NCI-H226 (cell line): Measurements from ENCODE around the gene LPCAT4.

Source experiments
- DNase-seq: peaks from one replicate; pipeline ENCODE4 v3.0.0-alpha.2; 2015

Gene LPCAT4

DNA sequence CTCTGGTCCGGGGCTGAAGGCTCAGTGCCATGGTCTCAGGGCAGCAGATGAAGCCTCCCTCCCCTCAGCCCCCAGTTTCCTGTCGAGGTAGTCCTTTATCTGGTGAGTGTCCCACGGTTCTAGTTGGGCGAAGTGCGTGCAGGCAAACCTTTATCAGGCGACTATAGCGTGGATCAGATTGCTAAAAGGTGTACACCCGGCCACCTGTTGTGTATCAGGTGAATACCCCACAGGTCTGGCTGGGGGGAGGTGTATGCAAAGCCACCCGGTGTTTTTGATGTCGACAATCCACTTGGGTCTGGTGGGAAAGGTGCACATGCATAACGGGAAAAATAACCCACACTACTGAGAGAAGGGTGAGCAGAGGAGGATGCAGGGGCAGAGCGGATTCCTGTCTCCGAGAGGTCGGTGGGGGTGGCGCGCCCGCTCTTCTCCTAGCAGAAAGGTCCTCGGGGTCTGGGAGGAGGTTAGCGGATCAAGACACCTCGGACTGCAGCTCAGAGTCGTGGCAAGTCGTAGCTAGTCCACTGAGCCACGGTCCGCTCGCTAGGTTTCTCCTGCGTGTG is 29.9 kb downstream of the LPCAT4 start:
- no peak for DNase-seq

DNA sequence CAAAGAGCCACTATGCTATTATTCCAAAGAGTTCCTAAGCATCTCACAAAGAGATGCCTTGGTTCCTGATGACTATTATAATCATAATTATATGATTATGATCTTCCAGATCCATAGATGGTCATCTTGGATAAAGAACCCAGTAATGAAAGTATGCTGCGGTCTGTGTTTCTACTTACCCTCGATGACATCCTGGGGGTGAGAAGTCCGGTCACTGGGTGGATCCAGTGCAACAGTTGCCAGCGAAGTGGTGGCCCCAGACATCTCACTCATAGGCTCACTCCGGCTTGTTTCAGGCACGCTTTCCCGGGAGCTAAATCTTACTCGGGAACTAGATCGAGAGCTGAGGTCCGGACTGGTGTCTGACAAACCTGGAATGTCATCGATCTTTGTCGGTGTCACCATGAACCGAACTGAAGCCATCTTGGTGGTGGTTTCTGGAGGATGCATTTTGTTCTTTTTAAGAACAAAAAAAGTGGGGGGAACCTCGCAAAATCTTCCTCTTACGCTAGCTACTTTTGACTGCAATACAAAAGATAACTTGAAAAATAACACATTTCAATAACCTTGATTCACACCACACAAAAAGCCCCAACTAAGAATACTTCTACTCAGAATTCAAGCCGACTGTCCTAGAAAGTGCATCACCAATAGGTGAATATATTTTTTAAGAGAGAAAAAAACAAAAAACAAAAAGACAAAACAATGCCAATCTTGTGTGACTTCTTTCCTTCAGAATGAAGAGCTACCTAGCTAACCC is 30.6 kb downstream of the LPCAT4 start:
- DNase-seq, result no peak

DNA sequence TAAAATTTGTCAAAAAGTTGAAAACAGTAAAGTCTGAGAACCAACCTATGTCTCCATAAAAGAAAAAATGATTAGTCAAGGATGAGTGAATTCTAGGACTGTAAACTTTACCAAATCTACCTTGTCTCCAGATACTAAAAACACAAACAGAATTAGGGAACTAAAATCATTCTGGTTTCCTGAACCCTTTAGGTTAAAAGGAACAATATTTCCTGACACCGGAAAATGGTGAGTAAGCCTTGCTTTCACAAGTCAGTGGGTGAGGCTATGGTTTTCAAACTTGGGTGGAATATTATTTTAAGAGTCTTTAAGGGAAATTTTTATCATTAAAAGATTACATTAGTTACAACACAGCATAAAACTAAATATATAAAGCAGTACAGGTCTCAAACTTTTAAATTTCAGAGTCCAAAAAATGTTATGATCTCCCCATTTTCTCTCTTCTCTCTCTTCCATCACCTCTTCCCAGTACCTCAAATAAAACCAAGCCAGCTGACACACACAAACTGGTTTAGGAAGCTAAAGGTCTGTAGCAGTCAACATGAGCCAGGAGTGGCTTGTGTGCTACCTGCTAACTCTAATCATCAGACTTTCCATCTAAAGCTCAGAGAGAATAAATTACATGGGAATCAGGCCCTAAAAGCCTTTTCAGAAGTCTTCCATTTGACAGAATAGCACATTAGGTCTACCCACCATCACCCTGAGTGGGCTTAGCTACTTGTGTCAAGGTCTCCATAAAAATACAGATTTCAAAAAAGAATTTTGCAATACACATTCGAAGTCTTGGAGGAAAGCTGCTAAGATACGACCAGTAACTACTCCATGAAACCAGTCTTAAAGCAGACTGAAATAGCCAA is 31.6 kb downstream of the LPCAT4 start:
- DNase-seq, result no peak

DNA sequence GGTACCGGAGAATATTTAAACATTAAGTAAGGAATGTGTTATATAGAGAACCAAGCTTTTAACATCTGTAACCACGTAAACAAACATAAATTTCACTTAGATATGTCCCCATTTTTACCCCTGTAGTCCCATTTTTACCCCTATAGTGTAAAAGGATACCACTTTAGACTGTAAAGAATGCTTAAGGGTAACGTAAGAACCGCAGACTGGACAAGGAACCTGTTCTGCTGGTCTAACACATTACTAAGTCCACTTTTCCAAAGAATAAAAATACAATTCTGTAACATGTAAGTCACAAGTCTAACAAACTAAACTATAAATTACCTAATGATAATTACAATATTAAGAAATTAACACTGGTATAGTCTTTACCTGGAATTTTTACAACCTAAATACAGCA is 32.3 kb downstream of the LPCAT4 start:
- no peak for DNase-seq

DNA sequence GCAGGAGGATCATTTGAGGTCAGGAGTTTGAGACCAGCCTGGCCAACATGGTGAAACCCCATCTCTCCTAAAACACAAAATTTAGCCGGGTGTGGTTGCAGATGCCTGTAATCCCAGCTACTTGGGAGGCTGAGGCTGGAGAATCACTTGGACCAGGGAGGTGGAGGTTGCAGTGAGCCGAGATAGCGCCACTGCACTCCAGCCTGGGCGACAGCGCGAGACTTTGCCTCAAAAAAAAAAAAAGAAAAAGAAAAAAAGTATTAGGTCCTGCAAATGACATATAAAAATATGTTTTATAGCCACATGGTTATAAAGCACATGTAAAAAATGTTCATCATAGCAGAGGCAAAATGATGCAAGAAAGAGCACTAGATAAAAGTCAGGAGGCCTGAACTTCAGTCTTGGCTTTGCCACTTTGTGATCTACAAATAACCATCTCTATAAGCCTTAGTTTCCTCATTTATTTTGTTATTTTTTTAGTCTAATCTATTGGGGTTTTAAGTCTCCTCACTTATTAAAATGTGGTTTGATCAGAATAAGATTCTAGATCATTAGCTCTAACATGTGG is 34.4 kb downstream of the LPCAT4 start:
- no peak for DNase-seq

DNA sequence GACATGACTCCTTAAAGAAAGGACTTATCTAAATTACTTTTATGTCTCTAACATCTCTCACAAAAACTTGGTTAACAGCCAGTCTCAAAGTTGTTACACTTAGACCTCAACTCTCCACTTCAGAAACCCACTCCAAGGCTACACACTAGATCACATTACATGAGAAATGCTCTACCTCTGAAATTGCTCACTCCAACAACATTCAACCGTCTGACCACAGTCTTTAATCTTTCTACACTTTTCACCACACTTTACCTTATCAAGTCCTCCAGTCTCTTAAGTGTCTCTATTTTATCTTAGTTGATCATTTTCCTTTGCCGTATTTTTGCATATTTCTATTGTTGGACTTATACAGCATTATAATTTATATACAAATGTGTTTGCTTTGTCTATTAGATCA is 35.2 kb downstream of the LPCAT4 start:
- DNase-seq, result no peak

DNA sequence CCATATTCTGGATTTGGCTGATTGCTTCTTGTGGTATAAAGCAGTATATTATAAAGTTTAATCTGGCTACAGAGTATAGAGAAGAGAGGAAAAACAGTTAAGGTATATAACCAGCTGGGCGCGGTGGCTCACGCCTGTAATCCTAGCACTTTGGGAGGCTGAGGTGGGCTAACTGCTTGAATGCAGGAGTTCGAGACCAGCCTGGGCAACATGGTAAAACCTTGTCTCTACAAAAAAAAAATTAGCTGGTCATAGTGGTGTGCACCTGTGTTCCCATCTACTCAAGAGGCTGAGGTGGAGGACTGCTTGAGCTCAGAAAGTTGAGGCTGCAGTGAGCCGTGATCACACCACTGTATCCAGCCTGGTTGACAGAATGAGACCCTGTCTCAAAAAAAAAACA is 36.7 kb downstream of the LPCAT4 start:
- DNase-seq, result no peak

DNA sequence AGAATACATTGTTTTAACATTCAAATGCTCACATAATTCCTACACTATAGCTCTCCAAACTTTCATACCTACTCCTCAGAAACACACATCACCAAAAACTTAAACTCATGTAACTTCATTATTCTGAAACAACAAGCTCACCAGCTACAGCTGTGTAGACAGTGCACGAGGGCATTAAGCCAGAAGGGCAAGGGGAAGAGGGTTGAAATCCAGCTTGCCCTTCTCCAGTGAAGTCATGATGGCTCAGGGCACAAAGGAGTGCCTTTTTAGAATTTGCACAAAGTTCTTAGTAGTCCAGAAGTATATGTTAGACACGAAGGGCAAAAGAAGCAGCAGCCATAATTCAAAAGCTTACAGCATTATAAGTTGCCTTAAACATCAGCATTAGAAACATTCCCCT is 38.0 kb downstream of the LPCAT4 start:
- DNase-seq, result no peak

DNA sequence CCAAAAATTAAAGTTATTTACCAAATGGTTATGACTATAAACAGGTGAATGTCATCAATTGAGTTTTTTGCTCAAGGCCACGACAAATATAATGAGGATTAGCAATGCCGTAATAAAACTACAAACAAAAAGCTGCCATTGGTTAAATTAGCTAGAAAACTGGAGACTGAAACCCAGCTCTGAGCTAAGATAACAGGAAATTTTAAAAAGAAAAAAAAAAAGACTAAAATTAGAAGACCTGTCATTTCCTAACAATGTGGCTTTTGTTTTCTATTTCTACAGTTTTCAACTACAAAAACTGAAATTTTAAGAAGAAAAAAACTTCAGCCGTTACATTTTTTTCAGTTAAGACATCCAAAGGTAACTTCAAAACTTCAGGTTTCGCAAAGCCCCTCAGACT is 39.1 kb downstream of the LPCAT4 start:
- DNase-seq, result no peak

DNA sequence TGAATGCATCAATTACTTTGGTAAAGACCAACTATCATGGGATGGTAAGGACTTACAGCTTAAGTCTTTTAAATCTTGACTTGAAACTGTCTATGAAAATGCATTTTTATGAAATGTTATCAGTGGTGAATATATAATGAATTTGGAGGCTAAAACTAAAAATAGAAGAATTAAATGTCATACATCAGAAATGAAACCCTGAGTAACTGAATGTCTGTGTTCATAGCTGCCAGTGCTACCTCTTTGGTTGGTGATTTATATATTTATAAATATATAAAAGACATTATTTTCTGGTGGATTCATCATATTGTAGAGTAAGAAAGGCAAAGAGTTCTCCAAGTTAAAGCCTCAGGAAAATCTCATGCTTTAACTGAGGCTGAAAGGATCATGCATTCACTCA is 41.6 kb downstream of the LPCAT4 start:
- no peak for DNase-seq

DNA sequence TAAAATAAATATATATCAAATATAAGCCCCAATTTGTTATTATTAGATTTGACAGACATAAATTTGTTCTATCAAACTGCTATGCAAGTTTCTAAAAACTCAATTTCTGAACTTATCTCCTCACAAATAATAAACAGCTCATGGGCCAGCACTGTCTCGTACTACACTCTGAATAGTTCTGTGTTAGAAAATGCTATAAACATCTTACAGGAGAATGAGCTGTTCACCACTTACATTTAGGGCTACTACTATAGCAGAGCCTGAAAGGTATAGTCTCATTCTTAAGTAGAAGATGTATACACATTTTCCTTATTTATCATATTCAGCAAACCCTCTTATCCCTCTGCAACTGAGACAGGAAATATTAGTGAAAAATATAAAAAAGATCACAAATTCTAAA is 42.1 kb downstream of the LPCAT4 start:
- DNase-seq, result no peak

DNA sequence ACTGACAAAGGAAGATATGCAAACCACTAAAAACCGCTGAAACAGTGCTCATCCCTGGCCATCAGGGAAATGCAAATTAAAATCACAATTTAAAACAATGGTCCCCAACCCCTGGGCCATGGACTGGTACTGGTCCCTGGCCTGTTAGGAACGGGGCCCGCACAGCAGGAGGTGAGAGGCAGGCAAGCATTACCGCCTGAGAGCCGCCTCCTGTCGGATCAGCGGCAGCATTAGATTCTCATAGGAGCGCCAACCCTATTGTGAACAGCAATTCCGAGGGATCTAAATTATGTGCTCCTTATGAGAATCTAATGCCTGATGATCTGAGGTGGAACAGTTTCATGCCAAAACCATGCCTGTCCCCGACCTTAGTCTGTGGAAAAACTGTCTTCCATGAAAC is 43.8 kb downstream of the LPCAT4 start:
- no peak for DNase-seq

DNA sequence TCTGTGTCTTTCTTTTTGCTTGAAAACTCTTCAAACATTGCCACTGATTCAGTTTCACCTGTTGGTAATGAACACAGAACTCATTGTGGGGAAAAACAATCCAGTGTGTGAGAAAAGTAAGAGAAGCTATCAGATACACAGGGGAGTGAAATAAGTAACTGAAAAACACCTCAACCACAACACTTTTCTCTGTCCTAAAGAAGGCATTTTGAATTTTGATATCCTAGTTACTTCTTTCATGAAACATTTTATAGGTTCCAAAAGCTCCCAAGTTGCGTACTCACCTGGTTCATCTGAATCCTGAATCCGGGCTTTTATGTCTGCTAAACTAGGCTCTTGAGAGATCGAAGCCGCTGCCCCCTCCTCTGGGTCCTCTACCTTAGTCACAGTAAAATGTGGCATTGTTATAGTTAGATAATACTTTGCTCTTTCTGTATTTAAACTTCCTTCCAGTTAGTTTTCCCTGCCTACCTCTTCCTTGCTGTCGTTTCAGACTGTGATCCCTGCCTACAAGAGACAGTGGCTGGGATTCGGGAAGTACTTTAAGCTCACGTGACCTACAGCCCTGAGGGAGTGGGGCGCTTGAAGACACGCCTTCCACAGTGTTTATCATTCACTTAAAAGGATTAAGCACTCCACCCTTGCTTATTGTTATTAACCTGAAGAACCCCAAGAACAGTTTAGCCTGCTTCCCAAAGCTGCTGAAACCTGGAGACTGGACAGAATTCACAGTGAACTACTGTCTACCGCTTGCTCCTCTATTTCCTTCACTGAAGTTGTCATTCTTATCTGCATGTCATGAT is 48.5 kb downstream of the LPCAT4 start:
- peak; percentile 2 for DNase-seq

DNA sequence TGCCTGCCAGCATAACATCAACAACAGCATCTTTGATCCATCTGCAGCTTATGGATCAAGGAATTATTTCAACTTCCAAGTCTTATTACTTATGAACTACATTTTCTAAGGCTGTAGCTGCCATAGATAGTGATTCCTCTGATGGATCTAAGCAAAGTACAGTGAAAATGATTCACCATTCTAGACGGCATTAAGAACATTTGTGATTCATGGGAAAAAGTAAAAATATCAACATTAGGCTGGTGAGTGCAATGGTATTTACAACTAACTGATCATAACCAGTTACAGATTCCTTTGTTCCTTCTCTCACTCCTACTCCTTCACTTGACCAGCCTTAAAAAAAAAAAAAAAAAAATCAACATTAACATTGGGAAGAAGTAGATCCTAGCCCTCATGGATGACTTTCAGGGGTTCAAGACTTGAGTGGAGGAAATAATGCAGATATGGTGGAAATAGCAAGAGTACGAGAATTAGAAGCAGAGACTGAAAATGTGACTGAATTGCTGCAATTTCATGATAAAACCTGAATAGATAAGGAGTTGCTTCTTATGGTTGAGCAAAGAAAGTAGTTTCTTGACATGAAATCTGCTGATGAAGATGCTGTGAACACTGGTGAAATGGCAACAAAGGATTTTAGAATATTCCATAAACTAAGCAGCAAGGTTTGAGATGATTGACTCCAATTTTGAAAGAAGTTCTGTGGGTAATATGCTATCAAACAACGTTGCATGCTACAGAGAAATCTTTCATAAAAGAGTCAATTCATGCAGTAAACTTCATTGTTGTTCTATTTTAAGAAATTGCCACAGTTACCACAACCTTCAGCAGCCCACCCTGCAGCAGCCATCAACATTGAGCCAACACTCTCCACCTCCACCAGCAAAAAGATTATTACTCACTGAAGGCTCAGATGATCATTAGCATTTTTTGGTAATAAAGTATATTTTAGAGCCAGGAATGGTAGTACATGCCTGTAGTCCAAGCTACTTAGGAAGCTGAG is 52.2 kb downstream of the LPCAT4 start:
- no peak for DNase-seq

DNA sequence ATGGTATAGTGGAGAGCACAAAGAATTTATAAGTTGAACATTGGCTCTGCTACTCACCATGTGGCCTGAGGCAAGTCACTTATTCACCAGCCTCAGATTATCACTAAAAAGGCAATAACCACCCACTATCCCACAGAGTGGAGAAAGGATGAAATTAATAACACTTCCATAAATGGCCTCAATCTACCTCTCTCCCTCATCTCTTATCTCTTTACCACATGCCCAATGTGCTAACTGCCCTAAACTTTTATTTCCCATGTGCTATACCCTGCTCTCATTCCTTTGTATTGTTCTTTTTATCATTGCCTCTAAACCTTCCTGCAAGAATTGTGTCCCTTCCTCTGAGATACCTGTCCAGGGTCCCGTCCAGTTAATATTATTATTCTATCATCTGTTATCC is 55.4 kb downstream of the LPCAT4 start:
- DNase-seq, result no peak
